Measurements from ENCODE around the gene SUV39H2. TPM values are rescaled to one million over a fixed set of nuclear protein-coding genes. Genes with fewer than 3 reads are reported as not detected.
"Not testable (repeated sequence)": the region's sequence is repeated elsewhere in the genome, so short reads cannot be mapped to it uniquely, and the experiment has no call there.

The SUV39H2 gene
- total RNA-seq, 2 donors from 2014 or later, result 35.4 to 37.6 TPM

DNA sequence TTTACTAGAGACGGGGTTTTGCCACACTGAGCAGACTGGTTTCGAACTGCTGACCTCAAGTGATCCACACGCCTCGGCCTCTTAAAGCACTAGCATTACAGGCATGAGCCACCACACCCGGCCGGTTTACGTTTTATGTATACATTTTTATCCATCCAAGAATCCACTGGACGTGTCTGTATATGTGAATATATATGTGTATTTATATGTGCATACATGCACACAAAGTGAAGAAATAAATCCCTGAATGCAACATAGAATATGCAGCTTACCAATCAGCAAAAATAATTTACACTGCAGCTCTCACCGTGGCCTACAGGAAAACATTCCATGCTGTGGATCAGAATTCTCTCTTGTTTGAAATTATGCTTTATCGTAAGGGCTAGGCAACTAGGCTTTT, 51.9 kb downstream of the SUV39H2 start:
- no peak overlapping the region for H3K4me3 Mint-ChIP-seq
- H3K4me1 Mint-ChIP-seq, result no peaks in the 10 kb centered on the region
- H3K27ac ChIP-seq (ENCODE audit: low read depth, low read length), result no peak overlapping the region
- no peaks in the 10 kb centered on the region for H3K27me3 Mint-ChIP-seq (ENCODE audit: insufficient read depth)
- H3K27me3 ChIP-seq (ENCODE audit: control insufficient read depth, insufficient read depth, low read length, poor library complexity, severe bottlenecking), result no peaks in the 10 kb centered on the region
- DNase-seq, result no peak
- H3K4me1 ChIP-seq (ENCODE audit: control insufficient read depth, insufficient read depth, low read length), result no peaks in the 10 kb centered on the region
- H3K36me3 ChIP-seq (ENCODE audit: control insufficient read depth, insufficient read depth, low read length), result peaks cover 18% of the 10 kb centered on the region
- peaks cover 60% of the 10 kb centered on the region for H3K36me3 Mint-ChIP-seq (ENCODE audit: low read depth)
- H3K27ac Mint-ChIP-seq, result no peak overlapping the region
- TF ChIP-seq, protein P1, sequence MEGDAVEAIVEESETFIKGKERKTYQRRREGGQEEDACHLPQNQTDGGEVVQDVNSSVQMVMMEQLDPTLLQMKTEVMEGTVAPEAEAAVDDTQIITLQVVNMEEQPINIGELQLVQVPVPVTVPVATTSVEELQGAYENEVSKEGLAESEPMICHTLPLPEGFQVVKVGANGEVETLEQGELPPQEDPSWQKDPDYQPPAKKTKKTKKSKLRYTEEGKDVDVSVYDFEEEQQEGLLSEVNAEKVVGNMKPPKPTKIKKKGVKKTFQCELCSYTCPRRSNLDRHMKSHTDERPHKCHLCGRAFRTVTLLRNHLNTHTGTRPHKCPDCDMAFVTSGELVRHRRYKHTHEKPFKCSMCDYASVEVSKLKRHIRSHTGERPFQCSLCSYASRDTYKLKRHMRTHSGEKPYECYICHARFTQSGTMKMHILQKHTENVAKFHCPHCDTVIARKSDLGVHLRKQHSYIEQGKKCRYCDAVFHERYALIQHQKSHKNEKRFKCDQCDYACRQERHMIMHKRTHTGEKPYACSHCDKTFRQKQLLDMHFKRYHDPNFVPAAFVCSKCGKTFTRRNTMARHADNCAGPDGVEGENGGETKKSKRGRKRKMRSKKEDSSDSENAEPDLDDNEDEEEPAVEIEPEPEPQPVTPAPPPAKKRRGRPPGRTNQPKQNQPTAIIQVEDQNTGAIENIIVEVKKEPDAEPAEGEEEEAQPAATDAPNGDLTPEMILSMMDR (conservative IDR thresholded peaks at IDR 0.05), result no peak
- no peaks in the 10 kb centered on the region for H3K9me3 Mint-ChIP-seq
- WGBS, 2 experiments (ENCODE audit: insufficient coverage in 1 of 2, insufficient read length in 1 of 2), result 96 to 100% methylated on average over 2 to 8 of the region's 10 CpGs
- no peak overlapping the region for H3K9ac ChIP-seq (ENCODE audit: extremely low read depth, low read length, poor library complexity, severe bottlenecking)
- no peaks in the 10 kb centered on the region for H3K9me3 ChIP-seq (ENCODE audit: control insufficient read depth, low read length)
- H3K4me3 ChIP-seq (ENCODE audit: low read length), result no peak overlapping the region

- WGBS, 2 experiments (ENCODE audit: insufficient coverage in 1 of 2, insufficient read length in 1 of 2), result 95 to 100% methylated on average over 2 of the region's 2 CpGs
- no peaks in the 10 kb centered on the region for H3K9me3 Mint-ChIP-seq
- H3K4me3 ChIP-seq (ENCODE audit: low read length), result no peak overlapping the region
- H3K27me3 ChIP-seq (ENCODE audit: control insufficient read depth, insufficient read depth, low read length, poor library complexity, severe bottlenecking), result no peaks in the 10 kb centered on the region
- no peaks in the 10 kb centered on the region for H3K4me1 ChIP-seq (ENCODE audit: control insufficient read depth, insufficient read depth, low read length)
- H3K4me3 Mint-ChIP-seq, result no peak overlapping the region
- H3K36me3 Mint-ChIP-seq (ENCODE audit: low read depth), result peaks cover 44% of the 10 kb centered on the region
- no peaks in the 10 kb centered on the region for H3K4me1 Mint-ChIP-seq
- TF ChIP-seq, protein P1 (conservative IDR thresholded peaks at IDR 0.05), result no peak
- H3K27ac ChIP-seq (ENCODE audit: low read depth, low read length), result no peak overlapping the region
- H3K36me3 ChIP-seq (ENCODE audit: control insufficient read depth, insufficient read depth, low read length), result peaks cover 8% of the 10 kb centered on the region
- no peaks in the 10 kb centered on the region for H3K27me3 Mint-ChIP-seq (ENCODE audit: insufficient read depth)
- no peak overlapping the region for H3K9ac ChIP-seq (ENCODE audit: extremely low read depth, low read length, poor library complexity, severe bottlenecking)
- no peak for DNase-seq
- no peak overlapping the region for H3K27ac Mint-ChIP-seq
- no peaks in the 10 kb centered on the region for H3K9me3 ChIP-seq (ENCODE audit: control insufficient read depth, low read length)
Measured at GRCh38 chr10:14936584-14936983, 57.9 kb downstream of the SUV39H2 start.

GRCh38 chr10:14938971-14939370, 60.3 kb downstream of the SUV39H2 start:
- WGBS, 2 experiments (ENCODE audit: insufficient coverage in 1 of 2, insufficient read length in 1 of 2), result 88 to 92% methylated on average over 2 of the region's 5 CpGs
- H3K36me3 Mint-ChIP-seq (ENCODE audit: low read depth), result peaks cover 33% of the 10 kb centered on the region
- not testable (repeated sequence) for H3K9ac ChIP-seq (ENCODE audit: extremely low read depth, low read length, poor library complexity, severe bottlenecking); H3K4me1 ChIP-seq (ENCODE audit: control insufficient read depth, insufficient read depth, low read length); H3K27ac Mint-ChIP-seq; H3K4me3 Mint-ChIP-seq; DNase-seq; H3K4me1 Mint-ChIP-seq; H3K4me3 ChIP-seq (ENCODE audit: low read length); H3K27ac ChIP-seq (ENCODE audit: low read depth, low read length); H3K27me3 Mint-ChIP-seq (ENCODE audit: insufficient read depth); H3K27me3 ChIP-seq (ENCODE audit: control insufficient read depth, insufficient read depth, low read length, poor library complexity, severe bottlenecking); H3K36me3 ChIP-seq (ENCODE audit: control insufficient read depth, insufficient read depth, low read length); H3K9me3 Mint-ChIP-seq; H3K9me3 ChIP-seq (ENCODE audit: control insufficient read depth, low read length)

DNA sequence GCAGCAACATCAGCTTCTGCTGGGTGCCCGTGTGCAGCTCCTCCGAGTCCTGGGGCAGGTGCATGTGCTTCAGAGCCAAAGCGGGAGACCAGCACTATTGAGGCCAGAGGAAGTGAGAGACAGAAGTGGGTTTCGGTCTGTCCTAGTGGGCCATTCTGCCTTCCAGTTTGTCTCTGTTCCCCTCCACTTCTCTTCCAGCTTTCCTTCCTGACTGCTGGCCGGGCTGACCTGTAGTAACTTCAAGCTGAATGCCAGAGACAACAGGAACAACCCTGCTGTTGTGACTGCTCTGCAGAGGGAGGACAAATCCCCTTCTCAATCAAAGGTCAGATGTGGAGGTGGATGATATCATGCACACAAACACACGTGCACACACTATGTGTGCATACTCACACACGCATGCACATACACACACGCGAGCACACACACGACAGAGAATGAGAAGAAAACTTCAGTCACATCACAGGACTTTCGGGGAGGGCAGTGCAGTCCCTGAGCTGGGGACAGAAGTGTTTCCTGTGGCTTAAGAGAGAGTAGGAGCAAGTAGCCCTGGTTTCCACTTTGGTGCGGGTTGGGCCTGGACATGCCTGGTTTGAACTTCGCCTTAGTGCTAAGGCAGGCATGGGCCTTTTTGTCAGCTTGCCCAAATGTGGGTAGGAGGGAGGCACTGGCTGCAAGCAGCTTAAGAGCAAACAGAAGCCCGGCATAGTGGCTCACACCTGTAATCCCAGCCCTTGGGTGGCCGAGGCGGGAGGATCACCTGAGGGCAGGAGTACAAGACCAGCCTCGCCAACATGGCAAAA, 63.7 kb downstream of the SUV39H2 start:
- DNase-seq; H3K4me3 ChIP-seq (ENCODE audit: low read length); H3K27ac ChIP-seq (ENCODE audit: low read depth, low read length); H3K36me3 ChIP-seq (ENCODE audit: control insufficient read depth, insufficient read depth, low read length); H3K4me1 ChIP-seq (ENCODE audit: control insufficient read depth, insufficient read depth, low read length); H3K9me3 Mint-ChIP-seq; H3K27me3 ChIP-seq (ENCODE audit: control insufficient read depth, insufficient read depth, low read length, poor library complexity, severe bottlenecking); H3K4me3 Mint-ChIP-seq; H3K9ac ChIP-seq (ENCODE audit: extremely low read depth, low read length, poor library complexity, severe bottlenecking); H3K27me3 Mint-ChIP-seq (ENCODE audit: insufficient read depth); H3K4me1 Mint-ChIP-seq; H3K9me3 ChIP-seq (ENCODE audit: control insufficient read depth, low read length); H3K27ac Mint-ChIP-seq: not testable (repeated sequence)
- WGBS, 2 experiments (ENCODE audit: insufficient coverage in 1 of 2, insufficient read length in 1 of 2), result 93 to 95% methylated on average over 7 to 17 of the region's 17 CpGs
- H3K36me3 Mint-ChIP-seq (ENCODE audit: low read depth), result peaks cover 37% of the 10 kb centered on the region

- not testable (repeated sequence) for H3K27ac ChIP-seq (ENCODE audit: low read depth, low read length); H3K9me3 ChIP-seq (ENCODE audit: control insufficient read depth, low read length); H3K36me3 ChIP-seq (ENCODE audit: control insufficient read depth, insufficient read depth, low read length); H3K4me3 Mint-ChIP-seq; H3K9ac ChIP-seq (ENCODE audit: extremely low read depth, low read length, poor library complexity, severe bottlenecking); H3K27ac Mint-ChIP-seq; H3K4me1 Mint-ChIP-seq; H3K4me3 ChIP-seq (ENCODE audit: low read length); H3K27me3 ChIP-seq (ENCODE audit: control insufficient read depth, insufficient read depth, low read length, poor library complexity, severe bottlenecking); H3K27me3 Mint-ChIP-seq (ENCODE audit: insufficient read depth); H3K4me1 ChIP-seq (ENCODE audit: control insufficient read depth, insufficient read depth, low read length); H3K9me3 Mint-ChIP-seq; DNase-seq
- H3K36me3 Mint-ChIP-seq (ENCODE audit: low read depth), result peaks cover 41% of the 10 kb centered on the region
- WGBS, 2 experiments (ENCODE audit: insufficient coverage in 1 of 2, insufficient read length in 1 of 2), result 95 to 100% methylated on average over 5 to 6 of the region's 7 CpGs
Measured at GRCh38 chr10:14942950-14943338, 64.3 kb downstream of the SUV39H2 start.

Measured in endodermal cell (in vitro differentiated cells).